ENCODE measurements around the gene CADPS. TPM values are rescaled to one million over a fixed set of nuclear protein-coding genes. Genes with fewer than 3 reads are reported as not detected.

Gene CADPS
- 10 to 100 TPM; 16.1 to 27.7 (median 24.0) TPM for total RNA-seq
- 100 to 1,000 TPM in 1 of 2 donors, 10 to 100 TPM in 1; 28.1 to 112 TPM for polyA plus RNA-seq

DNA sequence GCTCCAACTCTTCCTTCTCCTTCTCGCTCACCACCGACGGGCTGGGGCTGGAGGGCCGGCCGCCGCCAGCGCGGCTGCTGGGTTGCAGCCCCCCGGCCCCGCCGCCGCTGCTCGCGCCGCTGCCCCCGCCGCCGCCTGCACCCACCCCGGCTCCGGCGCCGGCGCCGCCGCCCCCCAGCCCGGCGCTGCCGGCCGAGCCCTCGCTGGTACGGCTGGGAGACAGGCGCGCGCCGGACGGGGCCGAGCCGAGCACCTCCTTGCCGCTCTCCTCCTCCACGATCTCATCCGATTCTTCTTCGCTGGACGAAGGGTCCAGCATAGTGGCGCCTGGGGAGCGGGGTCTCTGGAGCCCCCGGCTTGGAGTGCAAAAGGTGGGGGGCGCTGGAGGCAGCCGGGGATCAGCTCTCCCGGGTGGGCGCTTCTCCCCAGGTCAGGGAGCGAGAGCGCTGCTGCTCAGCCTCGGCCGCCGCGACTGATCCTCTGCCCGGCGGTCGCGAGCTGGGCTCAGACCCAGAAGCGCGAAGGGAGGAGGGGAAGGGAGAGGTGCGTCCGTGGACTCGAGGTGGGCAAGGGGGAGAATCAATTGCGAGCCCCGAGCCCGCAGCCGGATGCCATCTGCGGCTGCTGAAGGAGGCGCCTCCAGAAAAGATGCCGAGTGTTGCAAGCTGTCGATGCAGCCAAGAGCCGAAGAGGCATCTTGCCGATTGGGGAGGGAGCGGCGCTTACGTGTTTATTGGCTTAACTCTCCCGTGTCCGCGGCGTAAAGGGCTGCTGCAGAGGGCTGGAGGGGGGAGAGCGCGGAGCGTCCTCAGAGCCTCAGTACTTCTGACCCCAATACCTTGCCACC is at the start of gene CADPS:
Gene CADPS (minus strand): TSS at position 706 of the 847 bp plus-strand sequence. CDS start 387 bp downstream, at position 319.
- H3K27ac ChIP-seq = peak within 1 kb of the TSS; percentile 40 to 78 (median 66)
- H3K9me3 ChIP-seq = no peaks in the 10 kb centered on the region
- 2% methylated on average over 60 to 85 of the region's 85 CpGs for WGBS, 2 donors
- DNase-seq = peak; percentile 15 to 65 (median 24)
- no peaks in the 10 kb centered on the region for H3K27me3 ChIP-seq
- no peak for FAIRE-seq
- intact Hi-C loops (cut with DNase I) = no loop called here
- H3K36me3 ChIP-seq = no peaks in the 10 kb centered on the region
- no peaks in the 10 kb centered on the region for H3K4me1 ChIP-seq
- ATAC-seq = peak in 3 of 4 donors; percentile 17 to 56 (median 34)
- no peak for TF ChIP-seq CTCF (IDR thresholded peaks at IDR 0.05)
- H3K4me3 ChIP-seq = peak within 1 kb of the TSS; percentile 37 to 69 (median 60)

DNA sequence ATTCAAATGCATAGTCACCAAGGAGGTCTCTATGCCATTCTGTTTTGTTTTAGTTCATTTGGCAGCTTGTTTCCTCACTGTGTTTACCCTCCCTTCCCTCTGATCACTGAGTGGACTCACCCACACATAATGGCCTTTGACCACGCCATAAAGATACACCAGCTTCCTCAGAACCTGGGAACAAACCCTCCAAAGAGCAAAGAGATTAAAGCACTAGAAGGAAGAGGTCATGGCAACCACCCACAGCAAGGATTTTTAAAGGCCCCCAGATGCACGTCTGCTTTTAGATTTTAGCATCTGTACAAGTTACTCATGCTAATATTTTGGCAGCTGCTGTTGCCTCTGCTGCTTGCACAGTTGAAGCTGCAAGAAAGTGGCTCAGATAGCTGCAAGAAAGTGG is 47.9 kb upstream of the CADPS start:
- intact Hi-C loops (cut with DNase I) = no loop called here
- Histone ChIP-seq H3K27ac (no peak overlapping the region), H3K4me3 (no peak overlapping the region), H3K27me3 (no peaks in the 10 kb centered on the region), H3K4me1 (no peaks in the 10 kb centered on the region), H3K36me3 (no peaks in the 10 kb centered on the region), H3K9me3 (no peaks in the 10 kb centered on the region)
- DNase-seq (no peak), ATAC-seq (peak in 1 of 4 donors; percentile 50), FAIRE-seq (no peak)
- no peak for TF ChIP-seq CTCF (IDR thresholded peaks at IDR 0.05)
- 40 to 41% methylated on average over 2 of the region's 2 CpGs for WGBS, 2 donors

DNA sequence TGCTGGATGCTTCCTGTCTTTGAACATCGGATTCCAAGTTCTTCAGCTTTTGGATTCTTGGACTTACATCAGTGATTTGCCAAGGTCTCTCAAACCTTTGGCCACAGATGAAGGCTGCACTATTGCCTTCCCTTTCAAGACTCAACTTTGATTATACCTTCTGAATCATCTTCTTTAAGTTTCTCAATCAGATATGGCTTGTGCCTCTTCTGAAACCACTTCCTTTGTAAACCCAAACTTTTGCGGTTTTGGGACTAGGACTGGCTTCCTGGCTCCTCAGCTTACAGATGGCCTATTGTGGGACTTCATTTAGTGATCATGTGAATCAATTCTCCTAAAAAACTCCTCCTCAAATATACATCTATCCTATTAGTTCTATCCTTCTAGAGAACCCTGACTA is 47.1 kb upstream of the CADPS start:
- WGBS, 2 donors = 49 to 54% methylated on average over 2 of the region's 2 CpGs
- intact Hi-C loops (cut with DNase I) = no loop called here
- H3K4me3 ChIP-seq = no peak overlapping the region
- TF ChIP-seq CTCF (IDR thresholded peaks at IDR 0.05) = no peak
- no peak for DNase-seq
- H3K27ac ChIP-seq = no peak overlapping the region
- no peak for FAIRE-seq
- no peaks in the 10 kb centered on the region for H3K36me3 ChIP-seq
- ATAC-seq = peak in 1 of 4 donors; percentile 39
- H3K27me3 ChIP-seq = no peaks in the 10 kb centered on the region
- no peaks in the 10 kb centered on the region for H3K4me1 ChIP-seq
- no peaks in the 10 kb centered on the region for H3K9me3 ChIP-seq

DNA sequence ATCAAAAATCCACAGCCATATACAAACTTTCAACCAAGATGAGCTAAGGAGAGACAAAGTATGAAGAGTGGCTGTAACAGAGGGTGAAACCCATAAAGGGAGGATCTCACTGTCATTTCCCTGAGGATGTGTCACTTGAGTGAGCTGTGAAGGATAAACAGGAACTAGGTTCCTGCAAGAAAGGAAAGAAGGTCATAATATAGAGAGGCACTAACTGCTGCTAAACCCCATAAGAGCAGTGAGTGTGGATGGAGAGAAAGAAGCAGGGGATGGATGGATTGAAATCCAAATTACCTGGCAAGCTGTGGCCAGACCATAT is 45.2 kb upstream of the CADPS start:
- Histone ChIP-seq H3K36me3 (no peaks in the 10 kb centered on the region), H3K27me3 (no peaks in the 10 kb centered on the region), H3K9me3 (no peaks in the 10 kb centered on the region), H3K4me3 (no peak overlapping the region), H3K4me1 (no peaks in the 10 kb centered on the region), H3K27ac (no peak overlapping the region)
- FAIRE-seq = no peak
- no peak for DNase-seq
- TF ChIP-seq CTCF (IDR thresholded peaks at IDR 0.05) = no peak
- intact Hi-C loops (cut with DNase I) = no loop called here
- no peak for ATAC-seq

DNA sequence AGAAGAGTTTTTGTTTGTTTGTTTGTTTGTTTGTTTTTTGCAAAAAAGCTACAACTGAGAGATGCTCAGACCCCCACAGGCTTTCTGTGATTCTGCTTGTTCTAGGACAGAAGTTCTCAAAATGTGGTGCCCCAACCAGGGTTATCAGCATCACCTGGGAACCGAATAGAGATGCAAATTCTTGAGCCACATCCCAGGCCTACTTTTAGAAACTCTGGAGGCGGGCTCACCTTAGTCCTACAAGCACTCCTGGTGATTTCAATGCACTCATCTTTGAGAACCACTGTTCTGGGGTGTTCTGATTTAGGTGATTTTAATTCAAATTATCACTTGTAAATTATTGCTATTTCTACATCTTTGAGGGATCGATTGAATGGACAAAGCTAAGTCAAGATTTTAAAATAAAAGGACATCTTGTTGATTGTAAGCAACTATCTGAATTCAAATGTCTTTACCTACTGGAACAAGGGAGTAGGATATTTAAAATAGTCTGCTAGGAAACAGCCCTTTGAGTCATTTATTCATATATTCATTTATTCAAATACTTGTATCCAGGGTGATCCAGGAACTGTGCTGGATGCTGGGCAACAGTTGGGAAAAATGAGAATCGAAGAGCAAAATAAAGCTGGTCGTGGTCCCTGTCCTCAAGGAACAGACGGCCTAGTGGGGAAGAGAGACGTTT is 44.7 kb upstream of the CADPS start:
- H3K27ac ChIP-seq = no peak overlapping the region
- TF ChIP-seq CTCF (IDR thresholded peaks at IDR 0.05) = no peak
- FAIRE-seq (no peak), DNase-seq (no peak), ATAC-seq (no peak)
- WGBS, 2 donors = 66 to 87% methylated on average over 7 of the region's 7 CpGs
- no peak overlapping the region for H3K4me3 ChIP-seq
- no peaks in the 10 kb centered on the region for H3K9me3 ChIP-seq
- intact Hi-C loops (cut with DNase I) = no loop called here
- H3K36me3 ChIP-seq = no peaks in the 10 kb centered on the region
- no peaks in the 10 kb centered on the region for H3K4me1 ChIP-seq
- no peaks in the 10 kb centered on the region for H3K27me3 ChIP-seq
